GM12892 (cell line): Measurements from ENCODE around the gene PANK4.

ENCODE experiments used
- DNase-seq: peaks from one replicate; pipeline ENCODE4 v3.0.0; 2011; ENCODE audit not compliant: insufficient read length
- FAIRE-seq: peaks from 2 replicates; lab custom pipeline; 2011; peaks lifted over from hg19 to GRCh38; lab: Jason Lieb, UNC
- POLR2A ChIP-seq: IDR thresholded peaks from 2 replicates; pipeline ENCODE4 v1.6.1; 2011; ENCODE audit warnings: low read depth, low read length, control low read depth
- POLR2AphosphoS5 ChIP-seq: IDR thresholded peaks from 2 replicates; pipeline ENCODE4 v1.6.1; 2011; ENCODE audit warnings: low read depth, low read length, control low read depth
- TAF1 ChIP-seq: IDR thresholded peaks from 2 replicates; pipeline ENCODE4 v1.6.1; 2011; ENCODE audit warnings: low read depth, mild to moderate bottlenecking, control low read depth, low read length, borderline replicate concordance

Gene PANK4

DNA sequence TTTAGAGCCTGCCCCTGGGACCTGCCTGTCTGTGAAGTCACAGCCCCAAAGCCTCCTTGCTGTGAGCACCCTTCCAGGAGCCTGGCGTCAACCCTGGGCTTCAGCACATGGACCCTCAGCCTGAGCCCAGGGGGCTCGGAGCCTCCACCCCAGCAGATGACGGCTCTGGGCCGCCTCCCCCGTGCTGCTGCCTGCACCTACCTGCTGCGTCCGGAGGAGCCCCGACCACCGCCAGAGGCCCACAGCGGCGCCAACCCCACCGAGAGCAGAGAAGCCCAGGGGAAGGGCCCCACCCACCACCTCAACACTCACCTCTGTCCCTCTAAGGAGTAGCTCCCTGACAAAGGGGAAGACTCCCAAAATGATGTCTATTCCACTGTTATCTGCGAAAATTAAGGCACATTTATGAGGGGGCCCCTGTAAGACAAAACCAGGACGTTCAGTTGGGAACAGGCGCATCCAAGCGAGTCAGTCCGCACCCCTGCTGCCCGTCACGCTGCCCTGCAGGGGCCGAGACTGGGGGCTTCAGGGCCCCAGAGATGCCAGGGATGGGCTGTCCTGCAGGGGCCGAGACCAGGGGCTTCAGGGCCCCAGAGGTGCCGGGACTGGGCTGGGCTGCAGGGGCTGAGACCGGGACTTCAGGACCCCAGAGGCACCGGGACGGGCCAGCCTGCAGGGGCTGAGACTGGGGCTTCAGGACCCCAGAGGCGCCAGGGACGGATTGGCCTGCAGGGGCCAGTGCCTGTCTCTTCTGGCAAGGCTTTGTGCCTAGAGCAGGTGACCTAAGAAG, 15.8 kb downstream of the PANK4 start:
- TF ChIP-seq POLR2AphosphoS5 (no peak), POLR2A (no peak), TAF1 (no peak)
- DNase-seq (no peak), FAIRE-seq (no peak)

DNA sequence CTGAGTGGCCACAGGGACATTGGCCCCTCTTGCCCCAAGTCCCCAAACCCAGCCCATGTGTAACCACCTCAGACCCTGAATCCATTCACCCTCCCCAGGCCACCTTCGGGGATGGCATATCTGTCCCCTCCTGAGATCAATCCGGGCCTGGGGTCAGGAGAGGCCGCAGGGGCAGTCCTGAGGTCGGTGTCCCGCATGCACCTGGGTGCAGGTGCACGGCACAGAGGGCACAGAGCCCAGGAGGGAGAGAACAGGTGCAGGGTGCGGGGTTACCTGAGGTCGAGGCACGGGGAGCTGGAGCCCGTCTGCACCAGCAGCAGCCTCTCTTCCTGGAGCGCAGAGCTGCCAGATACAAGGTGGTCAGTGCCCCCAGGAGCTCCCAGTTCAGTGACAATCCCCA, 16.8 kb downstream of the PANK4 start:
- FAIRE-seq (no peak), DNase-seq (no peak)
- TF ChIP-seq POLR2A = no peak
- no peak for TF ChIP-seq TAF1
- no peak for TF ChIP-seq POLR2AphosphoS5

DNA sequence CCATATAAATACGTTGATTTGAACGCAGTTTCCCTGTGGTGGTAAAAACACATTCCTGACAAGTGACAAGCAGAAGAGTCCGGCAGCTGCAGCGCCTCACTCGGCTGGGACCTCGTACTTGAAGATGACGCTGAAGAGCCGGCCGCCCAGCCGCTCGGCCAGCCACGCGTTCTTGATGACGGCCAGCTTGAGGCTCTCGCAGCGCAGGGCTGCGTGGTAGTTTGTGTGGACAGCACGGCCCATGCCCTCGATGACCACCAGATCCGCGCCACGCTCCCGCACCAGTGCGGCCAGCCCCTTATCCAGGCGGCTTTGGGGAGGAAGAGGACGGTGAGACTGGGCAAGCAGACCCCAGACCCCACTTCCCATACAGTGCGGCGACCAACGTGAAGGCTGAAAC, 17.6 kb downstream of the PANK4 start:
- DNase-seq (no peak), FAIRE-seq (no peak)
- TF ChIP-seq TAF1 (no peak), POLR2A (no peak), POLR2AphosphoS5 (no peak)

DNA sequence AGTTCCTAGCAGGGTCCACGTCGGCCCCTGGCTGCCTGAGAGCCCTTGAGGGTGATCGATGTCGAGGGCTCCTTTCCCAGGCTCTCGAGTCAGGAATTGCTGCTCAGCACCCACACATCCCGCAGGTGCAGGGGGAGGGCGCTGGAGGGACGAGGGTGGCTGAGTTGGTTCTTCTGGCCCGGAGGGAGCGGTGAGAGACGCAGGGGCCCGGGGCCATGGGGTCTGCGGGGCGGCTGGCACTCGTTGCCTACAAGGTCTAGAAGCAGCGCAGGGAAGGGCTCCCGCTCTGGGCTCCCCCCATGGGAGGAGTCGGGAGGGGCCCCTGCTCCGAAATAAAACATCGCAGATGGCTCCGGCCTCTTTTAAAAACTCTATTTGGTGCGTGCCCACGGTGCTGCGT, 18.2 kb downstream of the PANK4 start:
- FAIRE-seq = no peak

DNA sequence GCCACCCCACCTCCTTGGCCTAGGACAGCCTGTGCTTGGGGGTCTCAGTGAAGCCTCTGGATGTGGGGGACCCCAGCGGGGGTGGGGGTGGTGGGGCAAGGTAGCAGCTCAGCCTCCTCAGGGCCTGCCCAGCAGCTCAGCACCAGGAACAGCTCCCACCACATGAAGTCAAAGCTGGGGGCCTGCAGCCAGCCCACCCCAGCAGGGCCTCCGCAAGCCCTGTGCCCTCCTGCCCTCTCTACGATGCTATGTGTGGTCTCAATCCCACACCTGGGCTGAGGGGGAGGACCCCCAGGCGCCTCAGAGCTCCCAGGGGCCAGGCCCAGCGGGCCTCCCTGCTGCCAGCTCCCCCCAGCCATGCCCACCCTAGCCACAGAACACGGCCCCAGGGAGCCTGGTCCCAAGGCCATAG, 18.6 kb downstream of the PANK4 start:
- DNase-seq = no peak
- no peak for TF ChIP-seq POLR2A
- TF ChIP-seq POLR2AphosphoS5 = no peak
- no peak for TF ChIP-seq TAF1
- FAIRE-seq = no peak

More for the DNA sequence above, 18.2 kb downstream of the PANK4 start:
- TF ChIP-seq POLR2AphosphoS5 = no peak
- no peak for DNase-seq

DNA sequence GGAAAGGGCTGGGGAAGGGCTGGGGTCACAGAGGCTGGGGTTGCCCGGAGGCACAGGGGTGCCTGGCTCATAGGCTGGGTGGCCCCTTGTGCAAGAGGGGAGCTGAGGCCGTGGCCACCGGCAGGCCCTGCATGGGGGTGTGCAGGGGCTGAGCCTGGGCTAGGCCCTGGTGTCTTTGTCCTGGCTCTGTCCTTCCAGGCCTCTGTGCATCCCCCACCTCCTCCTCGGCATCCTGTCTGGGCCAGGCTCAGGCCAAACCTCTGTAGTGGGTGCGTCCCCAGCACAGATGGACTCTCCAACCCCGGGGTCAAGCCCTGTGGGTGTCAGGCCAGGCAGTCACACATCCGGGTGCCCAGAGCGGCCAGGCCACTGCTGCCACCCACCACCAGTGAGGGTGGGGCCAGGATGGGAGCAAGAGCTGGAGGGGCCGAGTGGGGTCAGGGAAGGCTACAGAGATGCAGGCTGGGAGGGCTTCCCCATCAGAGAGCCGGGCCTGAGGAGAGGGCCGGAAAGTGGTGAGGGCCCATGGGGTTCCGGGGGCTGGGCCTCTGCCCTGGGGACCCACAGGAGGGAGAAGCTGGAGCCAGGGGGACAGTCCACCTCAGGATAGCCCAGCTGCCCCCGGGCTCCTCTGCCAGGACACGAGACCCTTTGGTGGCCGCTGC, 19.4 kb downstream of the PANK4 start:
- TF ChIP-seq POLR2A (peak; percentile 22; the same call in 1 of the 2 replicates), TAF1 (no peak)
- DNase-seq = no peak
- no peak for FAIRE-seq

DNA sequence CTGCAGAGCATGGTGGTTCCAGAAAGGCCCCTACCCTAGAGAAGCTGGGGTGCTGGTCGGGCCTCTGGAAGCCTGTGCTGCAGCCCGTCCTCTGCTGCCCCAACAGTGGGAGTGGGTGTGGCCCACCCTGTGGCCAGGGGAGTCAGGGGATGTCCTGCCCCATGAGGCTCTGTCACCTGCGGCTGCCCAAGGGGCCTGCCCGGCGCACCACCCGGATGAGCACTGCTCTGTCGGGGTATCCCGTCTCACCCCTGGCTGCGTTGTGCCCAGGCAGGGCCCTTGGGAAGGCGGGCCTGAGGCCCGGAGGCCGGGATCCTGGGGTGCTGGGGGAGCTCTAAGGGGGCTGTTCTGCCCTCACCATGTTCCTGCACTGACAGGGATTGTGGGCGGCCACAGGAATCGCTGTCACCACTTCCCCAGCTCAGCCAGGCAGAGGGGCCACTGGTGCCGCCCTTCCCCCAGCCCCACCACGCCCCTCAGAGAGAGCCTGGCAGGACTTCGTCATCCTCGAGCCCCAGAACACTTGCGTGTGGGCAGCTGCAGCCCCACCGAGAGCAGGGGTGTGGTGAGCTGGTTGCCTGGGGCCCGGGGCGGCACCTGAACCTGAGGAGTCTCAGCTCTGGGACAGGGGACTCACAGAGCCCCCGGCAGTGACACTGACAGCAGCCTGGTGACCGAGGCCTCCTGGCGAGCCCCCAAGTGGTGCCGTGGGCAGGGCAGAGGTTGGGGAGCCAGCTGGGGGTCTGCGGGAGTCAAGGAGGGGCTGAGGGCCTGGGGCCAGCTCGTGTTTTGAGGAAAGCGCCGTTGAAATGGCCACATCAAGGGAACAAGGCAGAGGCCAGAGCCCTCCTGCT, 20.2 kb downstream of the PANK4 start:
- DNase-seq (no peak), FAIRE-seq (no peak)
- TF ChIP-seq POLR2AphosphoS5 (no peak), TAF1 (no peak), POLR2A (no peak)

DNA sequence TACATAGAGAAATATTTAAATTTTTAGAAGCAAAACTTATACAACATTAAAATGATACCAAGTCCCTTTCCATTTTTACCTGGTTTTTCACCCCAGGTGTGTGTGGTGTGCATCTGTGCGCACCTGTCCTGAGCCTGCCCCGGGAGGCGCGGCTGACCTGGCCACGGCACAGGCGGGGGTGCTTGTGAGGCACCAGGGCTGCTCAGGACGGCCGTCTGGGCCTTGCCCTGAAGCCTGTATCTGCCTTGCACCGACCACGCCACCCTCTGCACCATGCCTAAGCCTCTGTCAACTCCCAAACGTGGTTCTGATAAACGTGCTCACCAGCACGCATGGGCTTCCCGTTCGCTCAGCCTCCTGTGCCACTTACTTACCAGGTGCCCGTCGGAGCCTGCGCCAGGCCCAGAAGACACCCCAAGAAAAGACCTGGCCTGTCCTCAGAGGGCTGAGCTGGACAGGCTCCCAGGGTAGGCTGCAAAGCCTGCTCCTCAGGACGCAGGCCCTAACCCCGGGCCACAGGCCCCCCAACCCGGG, 20.9 kb downstream of the PANK4 start:
- TF ChIP-seq POLR2A (no peak), POLR2AphosphoS5 (no peak), TAF1 (no peak)
- no peak for DNase-seq
- FAIRE-seq = no peak

DNA sequence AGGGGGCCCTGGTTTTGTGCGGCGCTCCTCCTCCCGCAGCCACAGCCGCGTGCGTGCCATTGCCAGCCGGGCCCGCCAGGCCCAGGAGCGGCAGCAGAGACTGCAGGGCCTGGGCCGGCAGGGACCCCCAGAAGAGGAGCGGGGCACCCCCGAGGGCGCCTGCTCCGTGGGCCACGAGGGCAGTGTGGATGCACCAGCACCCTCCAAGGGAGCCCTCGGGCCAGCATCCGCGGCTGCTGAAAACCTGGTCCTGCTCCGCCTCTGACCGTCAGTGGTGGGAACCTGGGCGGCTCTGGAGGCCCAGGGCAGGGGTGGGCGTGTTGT, 21.5 kb downstream of the PANK4 start:
- TF ChIP-seq POLR2AphosphoS5 = no peak
- TF ChIP-seq POLR2A = no peak
- TF ChIP-seq TAF1 = no peak
- DNase-seq (no peak), FAIRE-seq (no peak)

DNA sequence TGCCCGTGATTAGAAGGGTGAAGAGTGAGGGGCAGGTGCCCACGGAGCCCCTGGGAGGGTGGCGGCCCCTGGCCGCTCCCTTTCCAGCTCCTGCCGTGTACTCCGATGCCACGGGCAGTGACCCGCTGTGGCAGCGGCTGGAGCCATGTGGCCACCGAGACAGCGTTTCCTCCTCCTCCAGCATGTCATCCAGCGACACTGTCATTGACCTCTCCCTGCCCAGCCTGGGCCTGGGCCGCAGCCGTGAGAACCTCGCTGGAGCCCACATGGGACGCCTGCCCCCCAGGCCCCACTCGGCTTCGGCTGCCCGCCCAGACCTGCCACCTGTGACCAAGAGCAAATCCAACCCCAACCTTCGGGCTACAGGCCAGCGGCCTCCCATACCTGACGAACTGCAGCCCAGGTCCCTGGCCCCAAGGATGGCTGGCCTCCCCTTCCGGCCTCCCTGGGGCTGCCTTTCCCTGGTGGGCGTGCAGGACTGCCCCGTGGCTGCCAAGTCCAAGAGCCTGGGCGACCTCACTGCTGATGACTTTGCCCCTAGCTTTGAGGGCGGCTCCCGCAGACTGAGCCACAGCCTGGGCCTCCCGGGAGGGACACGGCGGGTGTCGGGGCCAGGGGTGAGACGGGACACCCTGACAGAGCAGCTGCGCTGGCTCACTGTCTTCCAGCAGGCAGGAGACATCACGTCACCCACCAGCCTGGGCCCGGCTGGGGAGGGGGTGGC, 22.0 kb downstream of the PANK4 start:
- no peak for DNase-seq
- FAIRE-seq = no peak
- TF ChIP-seq POLR2A (no peak), TAF1 (no peak), POLR2AphosphoS5 (no peak)

DNA sequence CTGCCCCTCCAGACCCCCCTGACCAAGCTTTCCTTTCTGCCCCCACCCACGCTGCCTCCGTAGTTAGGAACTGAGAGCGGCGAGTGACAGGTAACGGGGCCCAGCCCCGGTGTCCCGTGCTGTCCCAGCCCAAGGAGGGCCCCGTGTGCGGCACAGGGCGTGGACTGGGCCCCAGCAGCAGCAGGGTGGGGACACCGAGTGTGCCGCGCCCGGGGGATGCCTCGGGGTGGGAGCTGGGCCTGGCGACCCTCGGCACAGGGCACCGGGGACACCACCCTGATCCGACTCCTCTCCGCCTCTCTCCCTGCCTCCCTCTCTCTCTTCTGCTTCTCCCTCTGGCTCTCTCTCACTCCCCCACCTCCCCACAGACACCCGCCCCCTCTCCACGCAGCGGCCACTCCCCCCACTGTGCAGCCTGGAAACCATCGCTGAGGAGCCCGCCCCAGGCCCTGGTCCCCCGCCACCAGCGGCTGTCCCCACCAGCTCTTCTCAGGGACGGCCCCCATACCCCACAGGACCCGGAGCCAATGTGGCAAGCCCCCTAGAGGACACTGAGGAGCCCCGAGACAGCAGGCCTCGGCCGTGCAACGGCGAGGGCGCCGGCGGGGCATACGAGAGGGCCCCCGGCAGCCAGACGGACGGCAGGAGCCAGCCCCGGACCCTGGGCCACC, 22.7 kb downstream of the PANK4 start:
- no peak for TF ChIP-seq TAF1
- TF ChIP-seq POLR2A = no peak
- TF ChIP-seq POLR2AphosphoS5 = no peak
- no peak for FAIRE-seq
- no peak for DNase-seq
